Pons (tissue), 1 donor: ENCODE data around the gene TRIO.

Experiments used
- DNase-seq: peaks from one replicate; pipeline ENCODE4 v3.0.0-alpha.2; 2016; ENCODE audit warnings: low spot score

TRIO gene

GRCh38 chr5:14226554-14226953 lies 83.4 kb downstream of the TRIO start:
- DNase-seq = no peak

GRCh38 chr5:14226992-14227391 lies 83.8 kb downstream of the TRIO start:
- no peak for DNase-seq

GRCh38 chr5:14227513-14227912 lies 84.4 kb downstream of the TRIO start:
- DNase-seq = no peak

- no peak for DNase-seq
These were observed 85.1 kb downstream of the TRIO start for GRCh38 chr5:14228219-14228618.

- no peak for DNase-seq
These were observed 86.0 kb downstream of the TRIO start for GRCh38 chr5:14229181-14229580.

- DNase-seq = no peak
These were observed 86.6 kb downstream of the TRIO start for GRCh38 chr5:14229734-14230133.

GRCh38 chr5:14231156-14231555 lies 88.0 kb downstream of the TRIO start:
- no peak for DNase-seq

GRCh38 chr5:14231890-14232289 lies 88.7 kb downstream of the TRIO start:
- no peak for DNase-seq

GRCh38 chr5:14234204-14234603 lies 91.1 kb downstream of the TRIO start:
- DNase-seq = no peak

- no peak for DNase-seq
These were observed 92.7 kb downstream of the TRIO start for GRCh38 chr5:14235872-14236271.

- DNase-seq = no peak
These were observed 93.6 kb downstream of the TRIO start for GRCh38 chr5:14236757-14237156.

GRCh38 chr5:14237317-14238086 lies 94.4 kb downstream of the TRIO start:
- no peak for DNase-seq

GRCh38 chr5:14238272-14238671 lies 95.1 kb downstream of the TRIO start:
- DNase-seq = no peak

GRCh38 chr5:14239404-14239803 lies 96.3 kb downstream of the TRIO start:
- DNase-seq = no peak

GRCh38 chr5:14239951-14240350 lies 96.8 kb downstream of the TRIO start:
- no peak for DNase-seq

- DNase-seq = no peak
These were observed 97.2 kb downstream of the TRIO start for GRCh38 chr5:14240359-14240758.

- DNase-seq = no peak
These were observed 98.0 kb downstream of the TRIO start for GRCh38 chr5:14241141-14241540.

- DNase-seq = no peak
These were observed 99.3 kb downstream of the TRIO start for GRCh38 chr5:14242447-14242846.

- no peak for DNase-seq
These were observed 99.8 kb downstream of the TRIO start for GRCh38 chr5:14242871-14243383.

GRCh38 chr5:14243766-14244165 lies 100.6 kb downstream of the TRIO start:
- DNase-seq = no peak

- no peak for DNase-seq
These were observed 101.6 kb downstream of the TRIO start for GRCh38 chr5:14244721-14245120.

GRCh38 chr5:14245132-14245925 lies 102.2 kb downstream of the TRIO start:
- no peak for DNase-seq

- no peak for DNase-seq
These were observed 103.4 kb downstream of the TRIO start for GRCh38 chr5:14246350-14247053.
